GM12892 (cell line): ENCODE measurements around the gene CTSC.

ENCODE experiments used
- POLR2A ChIP-seq: IDR thresholded peaks from 2 replicates; pipeline ENCODE4 v1.6.1; 2011; ENCODE audit warnings: low read depth, low read length, control low read depth
- POLR2AphosphoS5 ChIP-seq: IDR thresholded peaks from 2 replicates; pipeline ENCODE4 v1.6.1; 2011; ENCODE audit warnings: low read depth, low read length, control low read depth

- no peak for TF ChIP-seq POLR2A
- no peak for TF ChIP-seq POLR2AphosphoS5
Observed at GRCh38 chr11:88288560-88288959, 49.0 kb downstream of the CTSC start.
